ENCODE measurements around the gene CEP104. TPM values are rescaled to one million over a fixed set of nuclear protein-coding genes. Genes with fewer than 3 reads are reported as not detected.

Gene CEP104
- total and polyA plus RNA-seq, 2 experiments from 2014 or later = 20.5 to 32.2 TPM

- Histone ChIP-seq H3K4me2 (no peak overlapping the region), H3K79me2 (replicated peaks; ENCODE audit: insufficient read depth) (no peaks in the 10 kb centered on the region), H3K4me1 (ENCODE audit: insufficient read depth) (no peaks in the 10 kb centered on the region), H3K9me2 (ENCODE audit: insufficient read depth) (no peaks in the 10 kb centered on the region), H3K27ac (ENCODE audit: low read depth) (no peak overlapping the region), H4K20me1 (replicated peaks; ENCODE audit: insufficient read depth) (peaks cover 3% of the 10 kb centered on the region), H3K27me3 (ENCODE audit: insufficient read depth) (no peaks in the 10 kb centered on the region), H3K4me3 (no peak overlapping the region), H3F3A (replicated peaks; ENCODE audit: low read depth) (no peaks in the 10 kb centered on the region), H3K36me3 (ENCODE audit: insufficient read depth) (no peaks in the 10 kb centered on the region), H2AFZ (no peak overlapping the region)
- ATAC-seq (no peak), DNase-seq (ENCODE audit: low spot score) (no peak)
- peaks cover 7% of the 10 kb centered on the region for H3K27me3 Mint-ChIP-seq (ENCODE audit: insufficient read depth, low read depth, poor library complexity)
- peaks cover 2% of the 10 kb centered on the region; the same call in 1 of the 3 replicates for H3K4me1 Mint-ChIP-seq
- H3K36me3 Mint-ChIP-seq (ENCODE audit: low read depth) = peaks cover 13% of the 10 kb centered on the region
- no peak overlapping the region for H3K27ac Mint-ChIP-seq
- TF ChIP-seq NANOG (IDR thresholded peaks at IDR 0.05; ENCODE audit: borderline replicate concordance) (no peak), POLR2AphosphoS5 (IDR thresholded peaks at IDR 0.05; ENCODE audit: low read depth) (no peak), EZH2phosphoT487 (IDR thresholded peaks at IDR 0.05; ENCODE audit: unreplicated experiment) (no peak), ZNF462 (CRISPR knock-in tag; IDR thresholded peaks at IDR 0.05) (no peak), CREB1 (CRISPR knock-in tag; IDR thresholded peaks at IDR 0.05; ENCODE audit: low read depth) (no peak), ZNF114 (CRISPR knock-in tag; IDR thresholded peaks at IDR 0.05) (no peak), JUNB (IDR thresholded peaks at IDR 0.05; ENCODE audit: unreplicated experiment) (no peak), STAT1 (IDR thresholded peaks at IDR 0.05; ENCODE audit: unreplicated experiment) (no peak)
- TF ChIP-seq, protein P1, sequence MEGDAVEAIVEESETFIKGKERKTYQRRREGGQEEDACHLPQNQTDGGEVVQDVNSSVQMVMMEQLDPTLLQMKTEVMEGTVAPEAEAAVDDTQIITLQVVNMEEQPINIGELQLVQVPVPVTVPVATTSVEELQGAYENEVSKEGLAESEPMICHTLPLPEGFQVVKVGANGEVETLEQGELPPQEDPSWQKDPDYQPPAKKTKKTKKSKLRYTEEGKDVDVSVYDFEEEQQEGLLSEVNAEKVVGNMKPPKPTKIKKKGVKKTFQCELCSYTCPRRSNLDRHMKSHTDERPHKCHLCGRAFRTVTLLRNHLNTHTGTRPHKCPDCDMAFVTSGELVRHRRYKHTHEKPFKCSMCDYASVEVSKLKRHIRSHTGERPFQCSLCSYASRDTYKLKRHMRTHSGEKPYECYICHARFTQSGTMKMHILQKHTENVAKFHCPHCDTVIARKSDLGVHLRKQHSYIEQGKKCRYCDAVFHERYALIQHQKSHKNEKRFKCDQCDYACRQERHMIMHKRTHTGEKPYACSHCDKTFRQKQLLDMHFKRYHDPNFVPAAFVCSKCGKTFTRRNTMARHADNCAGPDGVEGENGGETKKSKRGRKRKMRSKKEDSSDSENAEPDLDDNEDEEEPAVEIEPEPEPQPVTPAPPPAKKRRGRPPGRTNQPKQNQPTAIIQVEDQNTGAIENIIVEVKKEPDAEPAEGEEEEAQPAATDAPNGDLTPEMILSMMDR (conservative IDR thresholded peaks at IDR 0.05; ENCODE audit: low read depth in 2 of 2) = no peak
- TF ChIP-seq, protein P2, sequence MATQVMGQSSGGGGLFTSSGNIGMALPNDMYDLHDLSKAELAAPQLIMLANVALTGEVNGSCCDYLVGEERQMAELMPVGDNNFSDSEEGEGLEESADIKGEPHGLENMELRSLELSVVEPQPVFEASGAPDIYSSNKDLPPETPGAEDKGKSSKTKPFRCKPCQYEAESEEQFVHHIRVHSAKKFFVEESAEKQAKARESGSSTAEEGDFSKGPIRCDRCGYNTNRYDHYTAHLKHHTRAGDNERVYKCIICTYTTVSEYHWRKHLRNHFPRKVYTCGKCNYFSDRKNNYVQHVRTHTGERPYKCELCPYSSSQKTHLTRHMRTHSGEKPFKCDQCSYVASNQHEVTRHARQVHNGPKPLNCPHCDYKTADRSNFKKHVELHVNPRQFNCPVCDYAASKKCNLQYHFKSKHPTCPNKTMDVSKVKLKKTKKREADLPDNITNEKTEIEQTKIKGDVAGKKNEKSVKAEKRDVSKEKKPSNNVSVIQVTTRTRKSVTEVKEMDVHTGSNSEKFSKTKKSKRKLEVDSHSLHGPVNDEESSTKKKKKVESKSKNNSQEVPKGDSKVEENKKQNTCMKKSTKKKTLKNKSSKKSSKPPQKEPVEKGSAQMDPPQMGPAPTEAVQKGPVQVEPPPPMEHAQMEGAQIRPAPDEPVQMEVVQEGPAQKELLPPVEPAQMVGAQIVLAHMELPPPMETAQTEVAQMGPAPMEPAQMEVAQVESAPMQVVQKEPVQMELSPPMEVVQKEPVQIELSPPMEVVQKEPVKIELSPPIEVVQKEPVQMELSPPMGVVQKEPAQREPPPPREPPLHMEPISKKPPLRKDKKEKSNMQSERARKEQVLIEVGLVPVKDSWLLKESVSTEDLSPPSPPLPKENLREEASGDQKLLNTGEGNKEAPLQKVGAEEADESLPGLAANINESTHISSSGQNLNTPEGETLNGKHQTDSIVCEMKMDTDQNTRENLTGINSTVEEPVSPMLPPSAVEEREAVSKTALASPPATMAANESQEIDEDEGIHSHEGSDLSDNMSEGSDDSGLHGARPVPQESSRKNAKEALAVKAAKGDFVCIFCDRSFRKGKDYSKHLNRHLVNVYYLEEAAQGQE (IDR thresholded peaks at IDR 0.05; ENCODE audit: unreplicated experiment) = no peak
- peaks cover 5% of the 10 kb centered on the region; the same call in 2 of the 3 replicates for H3K9me3 Mint-ChIP-seq
- H3K4me3 Mint-ChIP-seq = no peak overlapping the region
Measured at GRCh38 chr1:3865606-3866160, 8.7 kb upstream of the CEP104 start.

Data from GM23338 (cell line).